NCI-H2196 treated with DMSO at 0.1 percent for 48 hours (cell line): ENCODE measurements around the gene IFNLR1.

Source experiments
- DNase-seq: peaks from one replicate; lab custom pipeline; 2025; ENCODE audit not compliant: unreplicated experiment; lab: John Stamatoyannopoulos, UW

IFNLR1 gene

GRCh38 chr1:24206083-24206464 lies 19.0 kb upstream of the IFNLR1 start:
- DNase-seq, result no peak

- DNase-seq, result no peak
Observed at GRCh38 chr1:24205345-24206082, 18.4 kb upstream of the IFNLR1 start.

GRCh38 chr1:24204116-24204515 lies 17.0 kb upstream of the IFNLR1 start:
- no peak for DNase-seq

GRCh38 chr1:24203404-24203803 lies 16.3 kb upstream of the IFNLR1 start:
- DNase-seq, result no peak

- DNase-seq, result no peak
Observed at GRCh38 chr1:24202987-24203386, 15.9 kb upstream of the IFNLR1 start.

GRCh38 chr1:24202556-24202955 lies 15.5 kb upstream of the IFNLR1 start:
- no peak for DNase-seq

- DNase-seq, result peak; percentile 69
Observed at GRCh38 chr1:24201941-24202440, 14.9 kb upstream of the IFNLR1 start.

- peak; percentile 51 for DNase-seq
Observed at GRCh38 chr1:24199291-24199900, 12.3 kb upstream of the IFNLR1 start.

- DNase-seq, result no peak
Observed at GRCh38 chr1:24198766-24199165, 11.7 kb upstream of the IFNLR1 start.

GRCh38 chr1:24195874-24196273 lies 8.8 kb upstream of the IFNLR1 start:
- DNase-seq, result no peak

GRCh38 chr1:24195136-24195535 lies 8.0 kb upstream of the IFNLR1 start:
- DNase-seq, result no peak

- no peak for DNase-seq
Observed at GRCh38 chr1:24193046-24193445, 6.0 kb upstream of the IFNLR1 start.

- no peak for DNase-seq
Observed at GRCh38 chr1:24191860-24192259, 4.8 kb upstream of the IFNLR1 start.

GRCh38 chr1:24190983-24191461 lies 3.9 kb upstream of the IFNLR1 start:
- DNase-seq, result no peak

GRCh38 chr1:24189528-24189927 lies 2.4 kb upstream of the IFNLR1 start:
- DNase-seq, result no peak

- DNase-seq, result no peak
Observed at GRCh38 chr1:24186711-24186992, 437 bp downstream of the IFNLR1 start.

GRCh38 chr1:24186031-24186710 lies 918 bp downstream of the IFNLR1 start:
- no peak for DNase-seq

- no peak for DNase-seq
Observed at GRCh38 chr1:24185076-24185475, 2.0 kb downstream of the IFNLR1 start.

GRCh38 chr1:24182061-24182460 lies 5.0 kb downstream of the IFNLR1 start:
- no peak for DNase-seq

GRCh38 chr1:24181619-24182018 lies 5.5 kb downstream of the IFNLR1 start:
- DNase-seq, result no peak

- no peak for DNase-seq
Observed at GRCh38 chr1:24180676-24181075, 6.4 kb downstream of the IFNLR1 start.

- DNase-seq, result no peak
Observed at GRCh38 chr1:24179251-24179840, 7.7 kb downstream of the IFNLR1 start.
